ENCODE measurements around the gene DDR2.

GRCh38 chr1:162703708-162704107 is 71.4 kb downstream of the DDR2 start:
- TF ChIP-seq, protein P1, sequence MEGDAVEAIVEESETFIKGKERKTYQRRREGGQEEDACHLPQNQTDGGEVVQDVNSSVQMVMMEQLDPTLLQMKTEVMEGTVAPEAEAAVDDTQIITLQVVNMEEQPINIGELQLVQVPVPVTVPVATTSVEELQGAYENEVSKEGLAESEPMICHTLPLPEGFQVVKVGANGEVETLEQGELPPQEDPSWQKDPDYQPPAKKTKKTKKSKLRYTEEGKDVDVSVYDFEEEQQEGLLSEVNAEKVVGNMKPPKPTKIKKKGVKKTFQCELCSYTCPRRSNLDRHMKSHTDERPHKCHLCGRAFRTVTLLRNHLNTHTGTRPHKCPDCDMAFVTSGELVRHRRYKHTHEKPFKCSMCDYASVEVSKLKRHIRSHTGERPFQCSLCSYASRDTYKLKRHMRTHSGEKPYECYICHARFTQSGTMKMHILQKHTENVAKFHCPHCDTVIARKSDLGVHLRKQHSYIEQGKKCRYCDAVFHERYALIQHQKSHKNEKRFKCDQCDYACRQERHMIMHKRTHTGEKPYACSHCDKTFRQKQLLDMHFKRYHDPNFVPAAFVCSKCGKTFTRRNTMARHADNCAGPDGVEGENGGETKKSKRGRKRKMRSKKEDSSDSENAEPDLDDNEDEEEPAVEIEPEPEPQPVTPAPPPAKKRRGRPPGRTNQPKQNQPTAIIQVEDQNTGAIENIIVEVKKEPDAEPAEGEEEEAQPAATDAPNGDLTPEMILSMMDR (IDR thresholded peaks at IDR 0.05; ENCODE audit: borderline replicate concordance, extremely low read depth, low read length, poor library complexity, severe bottlenecking), result no peak
- TF ChIP-seq EZH2 (IDR thresholded peaks at IDR 0.05; ENCODE audit: borderline replicate concordance, low read depth, low read length, severe bottlenecking), result no peak

Data from DND-41 (cell line).